ENCODE measurements around the gene DAAM1. TPM values are rescaled to one million over a fixed set of nuclear protein-coding genes. Genes with fewer than 3 reads are reported as not detected.

Gene DAAM1
- total and polyA plus RNA-seq, 7 donors, result 5.7 to 37.1 (median 8.9) TPM

DNA sequence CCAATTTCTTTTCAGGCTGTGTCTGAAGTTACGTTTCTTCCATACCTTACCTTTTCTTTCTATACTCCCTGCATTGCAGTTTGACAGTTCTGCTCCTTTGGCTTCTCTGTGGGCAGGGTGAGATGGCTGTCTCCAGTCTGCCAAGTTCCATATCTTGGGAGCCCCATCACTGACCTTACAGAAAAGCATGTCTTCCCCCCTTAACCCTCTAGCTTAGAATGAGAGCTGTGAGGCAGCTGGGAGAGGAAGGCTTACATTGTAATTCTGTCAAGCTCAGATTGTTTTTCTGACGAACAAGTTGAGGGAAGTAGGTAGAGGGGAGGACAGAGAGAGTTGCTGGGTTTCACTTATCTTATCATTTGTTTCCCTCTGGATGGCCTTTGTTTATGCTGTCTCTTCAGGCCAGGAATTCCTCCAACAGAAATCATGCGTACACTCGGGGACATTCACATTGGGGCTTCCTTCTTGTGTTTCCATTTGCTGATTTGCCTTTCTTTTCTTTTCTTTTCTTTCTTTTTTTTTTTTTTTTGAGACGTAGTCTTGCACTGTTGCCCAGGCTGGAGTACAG, 9.3 kb downstream of the DAAM1 start:
- no peak overlapping the region for H3K4me3 ChIP-seq
- TF ChIP-seq, protein P1, sequence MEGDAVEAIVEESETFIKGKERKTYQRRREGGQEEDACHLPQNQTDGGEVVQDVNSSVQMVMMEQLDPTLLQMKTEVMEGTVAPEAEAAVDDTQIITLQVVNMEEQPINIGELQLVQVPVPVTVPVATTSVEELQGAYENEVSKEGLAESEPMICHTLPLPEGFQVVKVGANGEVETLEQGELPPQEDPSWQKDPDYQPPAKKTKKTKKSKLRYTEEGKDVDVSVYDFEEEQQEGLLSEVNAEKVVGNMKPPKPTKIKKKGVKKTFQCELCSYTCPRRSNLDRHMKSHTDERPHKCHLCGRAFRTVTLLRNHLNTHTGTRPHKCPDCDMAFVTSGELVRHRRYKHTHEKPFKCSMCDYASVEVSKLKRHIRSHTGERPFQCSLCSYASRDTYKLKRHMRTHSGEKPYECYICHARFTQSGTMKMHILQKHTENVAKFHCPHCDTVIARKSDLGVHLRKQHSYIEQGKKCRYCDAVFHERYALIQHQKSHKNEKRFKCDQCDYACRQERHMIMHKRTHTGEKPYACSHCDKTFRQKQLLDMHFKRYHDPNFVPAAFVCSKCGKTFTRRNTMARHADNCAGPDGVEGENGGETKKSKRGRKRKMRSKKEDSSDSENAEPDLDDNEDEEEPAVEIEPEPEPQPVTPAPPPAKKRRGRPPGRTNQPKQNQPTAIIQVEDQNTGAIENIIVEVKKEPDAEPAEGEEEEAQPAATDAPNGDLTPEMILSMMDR (IDR thresholded peaks at IDR 0.05), result no peak
- no peaks in the 10 kb centered on the region for H3K27me3 ChIP-seq (ENCODE audit: insufficient read depth in 3 of 3, low read length in 2 of 3)
- no peak overlapping the region for H3K27ac ChIP-seq
- ATAC-seq, result no peak
- 88 to 90% (median 89%) methylated on average over 4 to 5 of the region's 5 CpGs for WGBS, 3 donors
- no peak for DNase-seq
- no peaks in the 10 kb centered on the region for H3K9me3 ChIP-seq
- H3K36me3 ChIP-seq (ENCODE audit: insufficient read depth in 1 of 2, low read depth in 1 of 2), result no peaks in the 10 kb centered on the region
- intact Hi-C loops (cut with DNase I), result no loop called here
- peaks cover 14% of the 10 kb centered on the region for H3K4me1 ChIP-seq

DNA sequence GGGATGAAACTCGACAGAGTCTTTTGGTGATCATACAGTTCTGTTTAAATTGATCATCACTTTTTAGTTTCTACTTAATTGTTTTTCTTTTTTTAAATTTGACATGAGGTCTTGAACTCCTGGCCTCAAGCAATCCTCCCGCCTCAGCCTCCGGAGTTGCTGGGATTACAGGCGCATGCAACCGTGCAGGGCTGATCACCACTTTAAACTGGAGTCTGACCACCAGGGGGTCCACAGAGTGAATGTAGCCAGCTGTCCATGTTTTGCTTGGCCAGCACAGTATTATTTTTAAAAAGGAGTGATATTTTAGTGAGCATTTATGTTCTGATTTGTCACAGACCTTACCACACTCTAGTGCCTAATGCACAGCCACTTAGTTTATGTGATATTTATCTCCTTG, 10.7 kb downstream of the DAAM1 start:
- DNase-seq (no peak), ATAC-seq (no peak)
- Histone ChIP-seq H3K27ac (no peak overlapping the region), H3K27me3 (ENCODE audit: insufficient read depth in 3 of 3, low read length in 2 of 3) (no peaks in the 10 kb centered on the region), H3K4me1 (peaks cover 6% of the 10 kb centered on the region), H3K4me3 (no peak overlapping the region), H3K36me3 (ENCODE audit: insufficient read depth in 1 of 2, low read depth in 1 of 2) (no peaks in the 10 kb centered on the region), H3K9me3 (no peaks in the 10 kb centered on the region)
- TF ChIP-seq, protein P1 (IDR thresholded peaks at IDR 0.05), result no peak
- WGBS, 3 donors, result 75 to 85% (median 83%) methylated on average over 5 of the region's 5 CpGs
- intact Hi-C loops (cut with DNase I), result no loop called here

DNA sequence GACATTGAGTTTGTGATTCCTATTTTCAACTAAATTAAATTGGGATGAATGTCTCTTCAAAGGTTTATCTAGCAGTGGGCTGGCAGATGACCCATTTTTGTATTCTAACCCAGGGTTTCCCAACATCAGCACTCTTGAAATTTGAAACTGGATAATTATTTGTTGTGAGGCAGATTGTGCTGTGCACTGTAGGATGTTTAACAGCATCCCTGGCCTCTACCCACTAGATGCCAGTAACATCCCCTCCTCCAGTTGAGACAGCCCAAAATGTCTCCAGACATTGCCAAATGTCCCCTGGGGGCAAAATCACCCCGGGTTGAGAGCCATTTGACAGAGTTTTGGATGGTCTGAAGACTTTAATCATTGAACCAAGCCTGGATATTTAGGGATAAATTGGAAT, 11.1 kb downstream of the DAAM1 start:
- DNase-seq, result no peak
- Histone ChIP-seq H3K4me3 (no peak overlapping the region), H3K27me3 (ENCODE audit: insufficient read depth in 3 of 3, low read length in 2 of 3) (no peaks in the 10 kb centered on the region), H3K9me3 (no peaks in the 10 kb centered on the region), H3K36me3 (ENCODE audit: insufficient read depth in 1 of 2, low read depth in 1 of 2) (no peaks in the 10 kb centered on the region), H3K27ac (no peak overlapping the region), H3K4me1 (peaks cover 2% of the 10 kb centered on the region)
- WGBS, 3 donors, result 25 to 40% (median 31%) methylated on average over 1 of the region's 1 CpG
- intact Hi-C loops (cut with DNase I), result no loop called here
- TF ChIP-seq, protein P1 (IDR thresholded peaks at IDR 0.05), result no peak
- no peak for ATAC-seq

DNA sequence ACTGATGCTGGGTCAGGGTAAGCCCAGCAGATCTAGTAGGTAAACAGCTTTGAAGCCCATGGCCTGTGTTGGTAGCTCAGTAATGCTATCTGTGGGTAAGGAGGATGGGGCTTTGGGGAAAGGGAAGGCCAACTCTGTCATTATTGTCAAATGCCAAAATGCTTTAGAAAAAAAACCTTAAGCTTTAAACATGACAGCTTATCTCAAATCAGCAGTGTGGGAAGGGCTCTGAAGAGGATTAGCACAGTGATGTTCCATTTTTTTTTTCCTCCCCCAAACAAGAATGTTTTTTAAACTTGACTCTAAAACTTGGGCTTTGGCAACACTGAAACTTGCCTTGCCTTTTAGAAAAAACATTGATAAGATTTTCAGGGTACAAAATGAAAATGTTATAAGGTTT, 11.7 kb downstream of the DAAM1 start:
- H3K9me3 ChIP-seq, result no peaks in the 10 kb centered on the region
- no peak overlapping the region for H3K27ac ChIP-seq
- no peak overlapping the region for H3K4me3 ChIP-seq
- no peak for ATAC-seq
- no peaks in the 10 kb centered on the region for H3K27me3 ChIP-seq (ENCODE audit: insufficient read depth in 3 of 3, low read length in 2 of 3)
- no peaks in the 10 kb centered on the region for H3K4me1 ChIP-seq
- H3K36me3 ChIP-seq (ENCODE audit: insufficient read depth in 1 of 2, low read depth in 1 of 2), result no peaks in the 10 kb centered on the region
- TF ChIP-seq, protein P1 (IDR thresholded peaks at IDR 0.05), result no peak
- no peak for DNase-seq
- intact Hi-C loops (cut with DNase I), result no loop called here

DNA sequence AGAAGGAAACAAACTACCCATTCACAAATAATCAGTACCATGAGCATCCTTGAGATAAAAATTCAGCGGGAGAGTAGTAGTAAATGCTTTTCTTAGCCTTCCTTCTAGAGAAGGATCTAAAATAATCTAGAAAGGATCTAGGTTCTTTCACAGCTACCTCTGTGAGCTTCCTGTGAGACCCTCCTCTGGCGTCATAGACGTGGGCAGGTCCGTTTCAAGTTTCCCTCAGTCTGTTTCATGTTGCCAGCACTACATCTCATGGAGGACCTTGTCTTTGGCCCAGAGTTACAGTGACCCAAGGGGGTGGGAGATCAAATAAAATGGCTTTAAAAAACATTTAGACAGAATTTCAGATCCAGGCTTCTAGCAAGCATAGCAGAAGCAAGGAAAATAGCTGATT, 13.6 kb downstream of the DAAM1 start:
- no peaks in the 10 kb centered on the region for H3K36me3 ChIP-seq (ENCODE audit: insufficient read depth in 1 of 2, low read depth in 1 of 2)
- intact Hi-C loops (cut with DNase I), result no loop called here
- ATAC-seq (no peak), DNase-seq (no peak)
- no peaks in the 10 kb centered on the region for H3K27me3 ChIP-seq (ENCODE audit: insufficient read depth in 3 of 3, low read length in 2 of 3)
- TF ChIP-seq, protein P1 (IDR thresholded peaks at IDR 0.05), result no peak
- no peaks in the 10 kb centered on the region for H3K4me1 ChIP-seq
- WGBS, 3 donors, result 46 to 64% (median 47%) methylated on average over 4 of the region's 4 CpGs
- no peak overlapping the region for H3K27ac ChIP-seq
- H3K4me3 ChIP-seq, result no peak overlapping the region
- H3K9me3 ChIP-seq, result no peaks in the 10 kb centered on the region
